Fibroblast of lung (primary cell): ENCODE data around the gene BRI3BP. TPM values are rescaled to one million over a fixed set of nuclear protein-coding genes. Genes with fewer than 3 reads are reported as not detected.

ENCODE experiments used
- DNase-seq, 2 donors: peaks; one replicate each; pipeline versions ENCODE4 v3.0.0 to v3.0.0-alpha.2; 2010; ENCODE audit warnings: low read depth in 2 of 2
- H2AFZ ChIP-seq: 2 replicates; pipeline ENCODE4 v1.5.1; 2012; ENCODE audit warnings: low read length, control low read depth, inconsistent platforms
- H3K27ac ChIP-seq: 2 replicates; pipeline ENCODE4 v1.5.1; 2011; ENCODE audit warnings: low read length, control low read depth; ENCODE audit not compliant: insufficient read depth
- H3K27me3 ChIP-seq: 2 replicates; pipeline ENCODE4 v1.5.1; 2011; ENCODE audit warnings: mild to moderate bottlenecking, low read length; ENCODE audit not compliant: control insufficient read depth, insufficient read depth
- H3K36me3 ChIP-seq: 2 replicates; pipeline ENCODE4 v1.5.1; 2011; ENCODE audit warnings: low read length; ENCODE audit not compliant: control insufficient read depth, insufficient read depth
- H3K4me1 ChIP-seq: 2 replicates; pipeline ENCODE4 v1.5.1; 2011; ENCODE audit warnings: low read length; ENCODE audit not compliant: control insufficient read depth, insufficient read depth; ENCODE audit errors: extremely low read depth
- H3K4me2 ChIP-seq: 2 replicates; pipeline ENCODE4 v1.5.1; 2011; ENCODE audit warnings: low read length, control low read depth; ENCODE audit not compliant: insufficient read depth; ENCODE audit errors: extremely low read depth
- H3K4me3 ChIP-seq, 4 experiments: fragments of 200-600 bp in 1 of 4; sonication (generic) in 1 of 4; replicated peaks in 1 of 4; 2 replicates each; pipeline ENCODE4 v1.5.1; 2011 to 2016; ENCODE audit warnings: low read length in 4 of 4, low read depth in 3 of 4, mild to moderate bottlenecking in 3 of 4, control low read depth in 2 of 4, inconsistent platforms in 1 of 4, mixed read lengths in 1 of 4; ENCODE audit not compliant: insufficient read depth in 1 of 4; ENCODE audit errors: control extremely low read depth in 1 of 4
- H3K79me2 ChIP-seq: 2 replicates; pipeline ENCODE4 v1.5.1; 2012; ENCODE audit warnings: mild to moderate bottlenecking, low read length, inconsistent platforms; ENCODE audit not compliant: control insufficient read depth, insufficient read depth
- H3K9ac ChIP-seq: 2 replicates; pipeline ENCODE4 v1.5.1; 2011; ENCODE audit warnings: mild to moderate bottlenecking, low read length, control low read depth; ENCODE audit not compliant: insufficient read depth
- H3K9me3 ChIP-seq: 2 replicates; pipeline ENCODE4 v1.5.1; 2012; ENCODE audit warnings: low read depth, low read length; ENCODE audit not compliant: control insufficient read depth, insufficient read depth
- H4K20me1 ChIP-seq: 2 replicates; pipeline ENCODE4 v1.5.1; 2011; ENCODE audit warnings: low read length; ENCODE audit not compliant: control insufficient read depth, insufficient read depth; ENCODE audit errors: extremely low read depth
- CTCF ChIP-seq, 2 donors: IDR thresholded peaks in 1 of 2; conservative IDR thresholded peaks in 1 of 2; 1 replicate in 1 of 2; 2 replicates in 1 of 2; pipeline ENCODE4 v1.5.1; 2011 to 2012; ENCODE audit warnings: low read length in 2 of 2, control low read depth in 1 of 2, inconsistent platforms in 1 of 2, low read depth in 1 of 2, mild to moderate bottlenecking in 1 of 2
- EZH2 ChIP-seq: IDR thresholded peaks from 2 replicates; pipeline ENCODE4 v1.5.1; 2012; ENCODE audit warnings: low read length, control low read depth, mild to moderate bottlenecking; ENCODE audit errors: missing control alignments
- polyA plus RNA-seq, 2 donors: library from polyadenylated mRNA; depleted of rRNA in 1 of 2; stranded (reverse) in 1 of 2; unstranded in 1 of 2; fragments of >200 nt; gene quantifications; 2 replicates each; pipeline ENCODE4 v1.2.1, GENCODE V29; 2011 to 2012; ENCODE audit warnings: missing spikeins in 1 of 2
- total RNA-seq: library from RNA; depleted of rRNA; stranded (reverse); fragments of >200 nt; gene quantifications from 2 replicates; pipeline ENCODE4 v1.2.1, GENCODE V29; 2014

BRI3BP gene
- total and polyA plus RNA-seq, 2 donors (not counting 1 experiment from before 2014, with no cell fraction given) = 2.3 to 2.5 TPM

GRCh38 chr12:124971603-124972002 is 21.8 kb upstream of the BRI3BP start:
- H4K20me1 ChIP-seq = no peaks in the 10 kb centered on the region
- no peaks in the 10 kb centered on the region for H3K4me1 ChIP-seq
- no peaks in the 10 kb centered on the region for H3K9me3 ChIP-seq
- H3K27me3 ChIP-seq = no peaks in the 10 kb centered on the region
- H2AFZ ChIP-seq = no peak overlapping the region
- H3K9ac ChIP-seq = no peak overlapping the region
- H3K4me3 ChIP-seq = no peak overlapping the region
- H3K4me2 ChIP-seq = no peak overlapping the region
- peaks cover 24% of the 10 kb centered on the region for H3K36me3 ChIP-seq
- H3K79me2 ChIP-seq = no peaks in the 10 kb centered on the region
- no peak overlapping the region for H3K27ac ChIP-seq
- no peak for DNase-seq
- TF ChIP-seq CTCF (conservative IDR thresholded peaks at IDR 0.05 in 1 of 2, IDR thresholded peaks at IDR 0.05 in 1 of 2; ENCODE audit: low read depth in 1 of 2, low read length in 2 of 2) = no peak
- no peak for TF ChIP-seq EZH2

- DNase-seq = no peak
- H2AFZ ChIP-seq = no peak overlapping the region
- no peaks in the 10 kb centered on the region for H3K27me3 ChIP-seq
- no peaks in the 10 kb centered on the region for H3K9me3 ChIP-seq
- no peaks in the 10 kb centered on the region for H4K20me1 ChIP-seq
- H3K4me3 ChIP-seq = no peak overlapping the region
- no peaks in the 10 kb centered on the region for H3K4me1 ChIP-seq
- TF ChIP-seq EZH2 (no peak), CTCF (conservative IDR thresholded peaks at IDR 0.05 in 1 of 2, IDR thresholded peaks at IDR 0.05 in 1 of 2; ENCODE audit: low read depth in 1 of 2, low read length in 2 of 2) (no peak)
- H3K9ac ChIP-seq = no peak overlapping the region
- H3K36me3 ChIP-seq = peaks cover 24% of the 10 kb centered on the region
- H3K4me2 ChIP-seq = no peak overlapping the region
- H3K27ac ChIP-seq = no peak overlapping the region
- H3K79me2 ChIP-seq = no peaks in the 10 kb centered on the region
These were observed 21.2 kb upstream of the BRI3BP start for GRCh38 chr12:124972211-124972610.

GRCh38 chr12:124975276-124975675 is 18.2 kb upstream of the BRI3BP start:
- Histone ChIP-seq H3K4me3 (no peak overlapping the region), H3K9me3 (no peaks in the 10 kb centered on the region), H3K27ac (no peak overlapping the region), H3K4me1 (no peaks in the 10 kb centered on the region), H3K36me3 (peaks cover 26% of the 10 kb centered on the region), H3K4me2 (no peak overlapping the region), H3K9ac (no peak overlapping the region), H3K79me2 (no peaks in the 10 kb centered on the region), H2AFZ (no peak overlapping the region), H3K27me3 (no peaks in the 10 kb centered on the region), H4K20me1 (no peaks in the 10 kb centered on the region)
- no peak for DNase-seq
- no peak for TF ChIP-seq EZH2
